Esophagus squamous epithelium (tissue), 5 donors: ENCODE results near the gene ASTL. TPM values are rescaled to one million over a fixed set of nuclear protein-coding genes. Genes with fewer than 3 reads are reported as not detected.

ENCODE experiments used
- DNase-seq: peaks from one replicate; lab custom pipeline; 2025; lab: John Stamatoyannopoulos, UW
- H3K27ac ChIP-seq, 4 donors: fragments of 200-600 bp; sonication (generic); one replicate each; pipeline ENCODE4 v1.5.1; 2016 to 2019; ENCODE audit warnings: mild to moderate bottlenecking in 1 of 4
- H3K27me3 ChIP-seq, 4 donors: fragments of 200-600 bp; sonication (generic); 1 replicate in 3 of 4; 2 replicates in 1 of 4; pipeline versions ENCODE4 v1.5.1 to v1.6.0; 2017 to 2021; ENCODE audit warnings: antibody characterized with exemption in 1 of 4
- H3K36me3 ChIP-seq, 3 donors: fragments of 200-600 bp; sonication (generic); one replicate each; pipeline ENCODE4 v1.5.1; 2016 to 2019
- H3K4me1 ChIP-seq, 3 donors: fragments of 200-600 bp; sonication (generic); one replicate each; pipeline ENCODE4 v1.5.1; 2017 to 2019
- H3K4me3 ChIP-seq, 4 donors: fragments of 200-600 bp; sonication (generic); 1 replicate in 3 of 4; 2 replicates in 1 of 4; pipeline ENCODE4 v1.5.1; 2016 to 2019; ENCODE audit warnings: mild to moderate bottlenecking in 2 of 4, moderate library complexity in 1 of 4
- H3K9me3 ChIP-seq, 3 donors: fragments of 200-600 bp; sonication (generic); one replicate each; pipeline ENCODE4 v1.5.1; 2016 to 2019
- CTCF ChIP-seq, 6 experiments: fragments of 450-650 bp in 4 of 6; fragments of 200-600 bp in 2 of 6; sonication (generic) in 2 of 6; IDR thresholded peaks; one replicate each; pipeline ENCODE4 v1.5.1; 2016 to 2019; ENCODE audit warnings: antibody characterized with exemption in 6 of 6, mild to moderate bottlenecking in 4 of 6, moderate library complexity in 4 of 6
- POLR2A ChIP-seq, 4 donors: fragments of 450-650 bp; IDR thresholded peaks; one replicate each; pipeline ENCODE4 v1.6.1; 2017; ENCODE audit warnings: antibody characterized with exemption in 4 of 4, mild to moderate bottlenecking in 4 of 4, moderate library complexity in 3 of 4
- WGBS, 2 donors: methylation state at CpG; one replicate each; pipeline ENCODE4 v1.1.5; 2018; 5-methylcytosine and 5-hydroxymethylcytosine counted together
- intact Hi-C: fragments of 100-400 bp; cut with DNase I; formaldehyde crosslinking; loops from one replicate; pipeline ENCODE4 v1.15.0; 2022
- total RNA-seq, 4 donors: library from RNA; depleted of rRNA; stranded (reverse); fragments of >200 nt; gene quantifications; one replicate each; pipeline ENCODE4 v1.1.0, GENCODE V29; 2016
- donor health status: DM: yes; HTN: yes; CAD: no.

The ASTL gene
- total RNA-seq, 4 donors from 2014 or later: 0.30 to 0.53 TPM; not detected in 2

- Histone ChIP-seq H3K27ac (no peak overlapping the region), H3K9me3 (peaks cover 0 to 5% (median 0%) of the 10 kb centered on the region in 3 donors), H3K4me3 (no peak overlapping the region), H3K4me1 (no peaks in the 10 kb centered on the region), H3K36me3 (no peaks in the 10 kb centered on the region), H3K27me3 (no peaks in the 10 kb centered on the region)
- TF ChIP-seq CTCF (IDR thresholded peaks at IDR 0.05): peak; percentile 85 to 93 (median 90)
- no peak for TF ChIP-seq POLR2A (IDR thresholded peaks at IDR 0.05)
- DNase-seq: no peak
- 48 to 52% methylated on average over 6 to 7 of the region's 8 CpGs for WGBS, 2 donors
- intact Hi-C loops: no loop called here
These were observed 36.2 kb upstream of the ASTL start for GRCh38 chr2:96174251-96175144.

- Histone ChIP-seq H3K27me3 (no peaks in the 10 kb centered on the region), H3K4me1 (no peaks in the 10 kb centered on the region), H3K36me3 (no peaks in the 10 kb centered on the region), H3K27ac (no peak overlapping the region), H3K9me3 (peaks cover 0 to 5% (median 0%) of the 10 kb centered on the region in 3 donors), H3K4me3 (no peak overlapping the region)
- intact Hi-C loops: no loop called here
- no peak for TF ChIP-seq CTCF (IDR thresholded peaks at IDR 0.05)
- TF ChIP-seq POLR2A (IDR thresholded peaks at IDR 0.05): no peak
- no peak for DNase-seq
- WGBS, 2 donors: 60 to 94% methylated on average over 2 to 4 of the region's 15 CpGs
These were observed 33.5 kb upstream of the ASTL start for GRCh38 chr2:96171831-96172230.

GRCh38 chr2:96170626-96171025 is 32.3 kb upstream of the ASTL start:
- H3K27ac ChIP-seq: no peak overlapping the region
- WGBS, 2 donors: 95 to 100% methylated on average over 3 of the region's 3 CpGs
- no peak overlapping the region for H3K4me3 ChIP-seq
- no peak for DNase-seq
- intact Hi-C loops: no loop called here
- H3K9me3 ChIP-seq: peaks cover 0 to 5% (median 0%) of the 10 kb centered on the region in 3 donors
- H3K27me3 ChIP-seq: no peaks in the 10 kb centered on the region
- TF ChIP-seq CTCF (IDR thresholded peaks at IDR 0.05): no peak
- TF ChIP-seq POLR2A (IDR thresholded peaks at IDR 0.05): no peak
- no peaks in the 10 kb centered on the region for H3K36me3 ChIP-seq
- H3K4me1 ChIP-seq: no peaks in the 10 kb centered on the region

- Histone ChIP-seq H3K4me3 (no peak overlapping the region), H3K9me3 (peaks cover 0 to 5% (median 0%) of the 10 kb centered on the region in 3 donors), H3K27ac (no peak overlapping the region), H3K27me3 (no peaks in the 10 kb centered on the region), H3K36me3 (no peaks in the 10 kb centered on the region), H3K4me1 (no peaks in the 10 kb centered on the region)
- intact Hi-C loops: no loop called here
- 73 to 84% methylated on average over 2 of the region's 2 CpGs for WGBS, 2 donors
- TF ChIP-seq CTCF (IDR thresholded peaks at IDR 0.05) (no peak), POLR2A (IDR thresholded peaks at IDR 0.05) (no peak)
- no peak for DNase-seq
These were observed 31.7 kb upstream of the ASTL start for GRCh38 chr2:96169868-96170507.
